22Rv1 (cell line): ENCODE data around the gene TMEM178B.

Source experiments
- ZFX ChIP-seq: fragments of 450-650 bp; IDR thresholded peaks from 2 replicates; pipeline ENCODE4 v1.6.1; 2017; ENCODE audit warnings: antibody characterized with exemption, borderline replicate concordance
- TF ChIP-seq, protein P1 (sequence below): fragments of 450-650 bp; IDR thresholded peaks from 2 replicates; pipeline ENCODE4 v1.5.1; 2017; ENCODE audit warnings: mild to moderate bottlenecking

DNA sequence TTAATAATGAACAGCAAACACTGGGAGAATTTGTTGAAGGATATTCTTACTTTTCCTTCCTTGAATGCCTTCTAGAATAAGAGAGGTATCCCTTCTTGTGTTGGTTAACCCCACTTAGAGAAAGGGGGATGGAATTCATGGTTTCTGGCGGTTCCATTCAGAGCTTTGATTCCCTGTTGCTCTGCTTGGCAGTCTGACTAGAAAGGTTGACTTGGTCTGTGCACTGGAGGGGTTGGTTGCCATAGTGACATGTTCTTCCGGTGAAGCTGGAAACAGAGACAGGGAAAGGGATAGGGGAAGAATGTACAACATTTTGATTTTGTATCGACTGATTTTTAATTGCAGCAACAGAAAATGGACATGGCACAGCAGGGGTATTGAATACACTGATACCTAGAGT is 2.5 kb downstream of the TMEM178B start:
- TF ChIP-seq, protein P1, sequence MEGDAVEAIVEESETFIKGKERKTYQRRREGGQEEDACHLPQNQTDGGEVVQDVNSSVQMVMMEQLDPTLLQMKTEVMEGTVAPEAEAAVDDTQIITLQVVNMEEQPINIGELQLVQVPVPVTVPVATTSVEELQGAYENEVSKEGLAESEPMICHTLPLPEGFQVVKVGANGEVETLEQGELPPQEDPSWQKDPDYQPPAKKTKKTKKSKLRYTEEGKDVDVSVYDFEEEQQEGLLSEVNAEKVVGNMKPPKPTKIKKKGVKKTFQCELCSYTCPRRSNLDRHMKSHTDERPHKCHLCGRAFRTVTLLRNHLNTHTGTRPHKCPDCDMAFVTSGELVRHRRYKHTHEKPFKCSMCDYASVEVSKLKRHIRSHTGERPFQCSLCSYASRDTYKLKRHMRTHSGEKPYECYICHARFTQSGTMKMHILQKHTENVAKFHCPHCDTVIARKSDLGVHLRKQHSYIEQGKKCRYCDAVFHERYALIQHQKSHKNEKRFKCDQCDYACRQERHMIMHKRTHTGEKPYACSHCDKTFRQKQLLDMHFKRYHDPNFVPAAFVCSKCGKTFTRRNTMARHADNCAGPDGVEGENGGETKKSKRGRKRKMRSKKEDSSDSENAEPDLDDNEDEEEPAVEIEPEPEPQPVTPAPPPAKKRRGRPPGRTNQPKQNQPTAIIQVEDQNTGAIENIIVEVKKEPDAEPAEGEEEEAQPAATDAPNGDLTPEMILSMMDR = no peak
- no peak for TF ChIP-seq ZFX
